SK-N-SH (cell line): ENCODE measurements around the gene MYOM3. TPM values are rescaled to one million over a fixed set of nuclear protein-coding genes. Genes with fewer than 3 reads are reported as not detected.

Source experiments
- CTCF ChIA-PET: fragments of 300-600, 350-600 bp; formaldehyde crosslinking; extraction: SDS; loops from one replicate; lab custom pipeline; 2021; lab: Yijun Ruan, JAX
- POLR2A ChIA-PET: fragments of 350-600 bp; sonication (Branson Sonifier 250); formaldehyde crosslinking; extraction: SDS; loops from one replicate; lab custom pipeline; 2020; ENCODE audit warnings: antibody characterized with exemption, inconsistent platforms; lab: Yijun Ruan, JAX
- DNase-seq: peaks from one replicate; pipeline ENCODE4 v3.0.0; 2012
- H2AFZ ChIP-seq: fragments of 200-600 bp; sonication (generic); 2 replicates; pipeline ENCODE4 v1.8.1; 2016; ENCODE audit warnings: antibody characterized with exemption, mild to moderate bottlenecking, low read depth
- H3F3A ChIP-seq: fragments of 200-600 bp; sonication (generic); replicated peaks from 2 replicates; pipeline ENCODE3; 2016; ENCODE audit warnings: antibody characterized with exemption, mild to moderate bottlenecking; ENCODE audit not compliant: insufficient read depth
- H3K27ac ChIP-seq, 2 experiments: fragments of 200-500 bp in 1 of 2; fragments of 200-600 bp in 1 of 2; sonication (Bioruptor generic) in 1 of 2; sonication (generic), shearing (Covaris generic) in 1 of 2; 2 replicates each; pipeline versions ENCODE4 v1.5.1 to v1.6.1; 2014 to 2016; ENCODE audit warnings: low read depth in 2 of 2, inconsistent platforms in 1 of 2, low read length in 1 of 2, mild to moderate bottlenecking in 1 of 2, mixed read lengths in 1 of 2
- H3K27me3 ChIP-seq: fragments of 200-600 bp; sonication (generic), shearing (Covaris generic); 2 replicates; pipeline ENCODE4 v1.6.1; 2016; ENCODE audit warnings: mixed run types; ENCODE audit not compliant: insufficient read depth
- H3K36me3 ChIP-seq, 2 experiments: fragments of 200-500 bp in 1 of 2; fragments of 200-600 bp in 1 of 2; sonication (Bioruptor generic) in 1 of 2; sonication (generic) in 1 of 2; replicated peaks in 1 of 2; 2 replicates each; pipeline versions ENCODE3 to v1.5.1; 2014 to 2016; ENCODE audit warnings: low read length in 1 of 2, mild to moderate bottlenecking in 1 of 2; ENCODE audit not compliant: insufficient read depth in 2 of 2, control insufficient read depth in 1 of 2
- H3K4me1 ChIP-seq, 2 experiments: fragments of 200-500 bp in 1 of 2; fragments of 200-600 bp in 1 of 2; sonication (Bioruptor generic) in 1 of 2; sonication (generic), shearing (Covaris generic) in 1 of 2; 2 replicates each; pipeline versions ENCODE4 v1.5.1 to v1.6.1; 2014 to 2016; ENCODE audit warnings: low read depth in 1 of 2, low read length in 1 of 2, mixed run types in 1 of 2; ENCODE audit not compliant: insufficient read depth in 2 of 2, control insufficient read depth in 1 of 2
- H3K4me2 ChIP-seq: fragments of 200-600 bp; sonication (generic), shearing (Covaris generic); 2 replicates; pipeline ENCODE4 v1.6.1; 2017; ENCODE audit warnings: mixed run types
- H3K4me3 ChIP-seq, 2 experiments: fragments of 200-500 bp in 1 of 2; fragments of 200-600 bp in 1 of 2; sonication (Bioruptor generic) in 1 of 2; sonication (generic), shearing (Covaris generic) in 1 of 2; 2 replicates each; pipeline versions ENCODE4 v1.5.1 to v1.8.1; 2014 to 2016; ENCODE audit warnings: low read depth in 2 of 2, inconsistent platforms in 1 of 2, low read length in 1 of 2, mild to moderate bottlenecking in 1 of 2, mixed read lengths in 1 of 2, moderate library complexity in 1 of 2
- H3K79me2 ChIP-seq: fragments of 200-600 bp; sonication (generic); 2 replicates; pipeline ENCODE4 v1.8.1; 2017; ENCODE audit warnings: mild to moderate bottlenecking; ENCODE audit not compliant: insufficient read depth
- H3K9ac ChIP-seq: fragments of 200-600 bp; sonication (generic); 2 replicates; pipeline ENCODE4 v1.6.1; 2017; ENCODE audit warnings: mixed run types
- H3K9me2 ChIP-seq: fragments of 200-600 bp; sonication (generic); 2 replicates; pipeline ENCODE4 v1.6.1; 2017; ENCODE audit warnings: mixed run types
- H3K9me3 ChIP-seq: fragments of 200-600 bp; sonication (generic); 2 replicates; pipeline ENCODE4 v1.6.1; 2017; ENCODE audit warnings: mixed run types, mild to moderate bottlenecking, moderate library complexity
- H4K20me1 ChIP-seq: fragments of 200-600 bp; sonication (generic); 2 replicates; pipeline ENCODE4 v1.6.1; 2017; ENCODE audit warnings: mild to moderate bottlenecking, mixed run types; ENCODE audit not compliant: insufficient read depth
- CHD2 ChIP-seq: fragments of 150-350 bp; IDR thresholded peaks from 2 replicates; pipeline ENCODE4 v1.6.1; 2018; ENCODE audit warnings: low read length; ENCODE audit not compliant: partially characterized antibody
- ELF1 ChIP-seq: IDR thresholded peaks from 2 replicates; pipeline ENCODE4 v1.4.0; 2012
- FOXM1 ChIP-seq: IDR thresholded peaks from 2 replicates; pipeline ENCODE4 v1.4.0; 2012; ENCODE audit warnings: low read depth, mild to moderate bottlenecking
- GABPA ChIP-seq: IDR thresholded peaks from 2 replicates; pipeline ENCODE4 v1.4.0; 2012; ENCODE audit warnings: low read depth, mild to moderate bottlenecking
- MXI1 ChIP-seq: IDR thresholded peaks from 2 replicates; pipeline ENCODE4 v1.6.1; 2012; ENCODE audit warnings: mild to moderate bottlenecking, low read depth, low read length, improper control_type of control experiment
- NRF1 ChIP-seq: IDR thresholded peaks from 2 replicates; pipeline ENCODE4 v1.6.1; 2012; ENCODE audit warnings: low read depth, mild to moderate bottlenecking, low read length
- POLR2AphosphoS5 ChIP-seq: IDR thresholded peaks from 2 replicates; pipeline ENCODE4 v1.6.1; 2012; ENCODE audit warnings: low read depth, low read length
- RAD21 ChIP-seq: IDR thresholded peaks from 2 replicates; pipeline ENCODE4 v1.6.1; 2012; ENCODE audit warnings: mild to moderate bottlenecking, low read length
- SIN3A ChIP-seq: IDR thresholded peaks from 2 replicates; pipeline ENCODE4 v1.6.1; 2012; ENCODE audit warnings: low read depth, mild to moderate bottlenecking, low read length, moderate library complexity, borderline replicate concordance
- SMC3 ChIP-seq: IDR thresholded peaks from 2 replicates; pipeline ENCODE4 v1.6.1; 2012; ENCODE audit warnings: low read depth, low read length, improper control_type of control experiment
- TAF1 ChIP-seq: IDR thresholded peaks from 2 replicates; pipeline ENCODE4 v1.6.1; 2012; ENCODE audit warnings: low read depth, mild to moderate bottlenecking, low read length, moderate library complexity, borderline replicate concordance
- TCF12 ChIP-seq: IDR thresholded peaks from 2 replicates; pipeline ENCODE4 v1.4.0; 2012
- TEAD4 ChIP-seq: IDR thresholded peaks from 2 replicates; pipeline ENCODE4 v1.4.0; 2012; ENCODE audit warnings: mild to moderate bottlenecking, borderline replicate concordance; ENCODE audit not compliant: insufficient read depth
- YY1 ChIP-seq: IDR thresholded peaks from 2 replicates; pipeline ENCODE4 v1.4.0; 2012; ENCODE audit warnings: low read depth, mild to moderate bottlenecking
- polyA plus RNA-seq, 3 experiments: library from polyadenylated mRNA; depleted of rRNA; stranded (reverse); fragments of >200 nt; gene quantifications; 2 replicates each; pipeline ENCODE4 v1.2.3, GENCODE V29; 2012
- TF ChIP-seq, protein P1 (sequence below): IDR thresholded peaks from 2 replicates; pipeline ENCODE4 v1.4.0; 2012; ENCODE audit warnings: low read depth, borderline replicate concordance
- TF ChIP-seq, protein P2 (sequence below): fragments of 150-350 bp; IDR thresholded peaks from 2 replicates; pipeline ENCODE4 v1.6.1; 2017; ENCODE audit warnings: antibody characterized with exemption, low read length, low read depth, borderline replicate concordance

Gene MYOM3
- polyA plus RNA-seq, 1 of the 3 experiments (the other 2 are of a cell fraction) = 0.02 TPM

DNA sequence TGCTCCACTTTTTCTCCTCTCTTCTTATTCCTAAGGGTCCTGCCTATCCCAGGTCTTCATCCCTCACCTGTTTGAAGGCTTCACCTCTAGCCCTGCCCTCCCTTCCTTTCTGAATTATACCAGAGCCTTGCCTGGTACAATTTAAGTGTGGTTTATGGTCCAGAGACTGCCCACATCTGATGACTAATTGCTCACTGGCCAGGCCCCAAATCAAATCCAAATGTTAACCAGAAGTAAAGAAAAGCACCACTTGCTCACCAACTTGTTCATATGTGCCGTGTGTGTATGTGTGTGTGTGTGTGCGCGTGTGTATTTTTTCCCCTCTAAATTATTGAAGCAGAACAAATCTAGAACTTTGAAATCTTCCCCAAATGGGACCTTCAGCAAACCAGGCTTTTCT lies 26.4 kb downstream of the MYOM3 start (continued):
- TF ChIP-seq, protein P1, sequence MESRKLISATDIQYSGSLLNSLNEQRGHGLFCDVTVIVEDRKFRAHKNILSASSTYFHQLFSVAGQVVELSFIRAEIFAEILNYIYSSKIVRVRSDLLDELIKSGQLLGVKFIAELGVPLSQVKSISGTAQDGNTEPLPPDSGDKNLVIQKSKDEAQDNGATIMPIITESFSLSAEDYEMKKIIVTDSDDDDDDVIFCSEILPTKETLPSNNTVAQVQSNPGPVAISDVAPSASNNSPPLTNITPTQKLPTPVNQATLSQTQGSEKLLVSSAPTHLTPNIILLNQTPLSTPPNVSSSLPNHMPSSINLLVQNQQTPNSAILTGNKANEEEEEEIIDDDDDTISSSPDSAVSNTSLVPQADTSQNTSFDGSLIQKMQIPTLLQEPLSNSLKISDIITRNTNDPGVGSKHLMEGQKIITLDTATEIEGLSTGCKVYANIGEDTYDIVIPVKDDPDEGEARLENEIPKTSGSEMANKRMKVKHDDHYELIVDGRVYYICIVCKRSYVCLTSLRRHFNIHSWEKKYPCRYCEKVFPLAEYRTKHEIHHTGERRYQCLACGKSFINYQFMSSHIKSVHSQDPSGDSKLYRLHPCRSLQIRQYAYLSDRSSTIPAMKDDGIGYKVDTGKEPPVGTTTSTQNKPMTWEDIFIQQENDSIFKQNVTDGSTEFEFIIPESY = no peak
- TF ChIP-seq FOXM1 (no peak), TCF12 (peak; percentile 88), POLR2AphosphoS5 (no peak), ELF1 (no peak), TEAD4 (no peak), SIN3A (no peak)
- TF ChIP-seq, protein P2, sequence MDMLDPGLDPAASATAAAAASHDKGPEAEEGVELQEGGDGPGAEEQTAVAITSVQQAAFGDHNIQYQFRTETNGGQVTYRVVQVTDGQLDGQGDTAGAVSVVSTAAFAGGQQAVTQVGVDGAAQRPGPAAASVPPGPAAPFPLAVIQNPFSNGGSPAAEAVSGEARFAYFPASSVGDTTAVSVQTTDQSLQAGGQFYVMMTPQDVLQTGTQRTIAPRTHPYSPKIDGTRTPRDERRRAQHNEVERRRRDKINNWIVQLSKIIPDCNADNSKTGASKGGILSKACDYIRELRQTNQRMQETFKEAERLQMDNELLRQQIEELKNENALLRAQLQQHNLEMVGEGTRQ = no peak

DNA sequence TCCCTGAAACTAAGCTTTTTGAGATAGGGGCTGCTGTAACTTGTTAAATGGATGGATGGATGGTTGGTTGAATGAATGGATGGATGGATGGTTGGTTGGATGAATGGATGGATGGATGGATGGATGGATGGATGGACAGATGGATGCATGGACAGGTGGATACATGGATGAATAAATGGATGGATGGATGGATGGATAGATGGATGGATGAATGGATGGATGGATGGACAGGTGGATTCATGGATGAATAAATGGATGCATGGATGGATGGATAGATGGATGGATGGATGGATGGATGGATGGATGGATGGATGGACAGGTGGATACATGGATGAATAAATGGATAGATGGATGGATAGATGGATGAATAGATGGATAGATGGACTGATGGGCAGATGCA lies 26.9 kb downstream of the MYOM3 start:
- DNase-seq = no peak
- TF ChIP-seq TAF1 (no peak), GABPA (no peak), ELF1 (no peak), NRF1 (no peak), MXI1 (no peak), YY1 (no peak), POLR2AphosphoS5 (no peak), CHD2 (no peak), RAD21 (no peak), TCF12 (no peak), SMC3 (no peak)
- TF ChIP-seq, protein P2 = no peak
- Histone ChIP-seq H3K4me3 (no peak overlapping the region), H3K27me3 (no peaks in the 10 kb centered on the region), H3K4me2 (no peak overlapping the region), H3K9me2 (no peaks in the 10 kb centered on the region), H3K9me3 (no peaks in the 10 kb centered on the region), H3K36me3 (no peaks in the 10 kb centered on the region), H3K4me1 (no peaks in the 10 kb centered on the region; a peak in 1 of 4 replicates), H3F3A (no peaks in the 10 kb centered on the region), H4K20me1 (no peaks in the 10 kb centered on the region), H3K9ac (no peak overlapping the region), H2AFZ (no peak overlapping the region), H3K79me2 (no peaks in the 10 kb centered on the region), H3K27ac (no peak overlapping the region)
- CTCF ChIA-PET = interaction anchor here (1.5 to 5.1 kb wide), 3 partner anchors 14 to 307 kb away, joined by 4 to 27 read pairs (median 6); no protein-coding TSS in a partner anchor
- POLR2A ChIA-PET = no interaction called here
